Keratinocyte (primary cell): ENCODE results near the gene PFKM. TPM values are rescaled to one million over a fixed set of nuclear protein-coding genes. Genes with fewer than 3 reads are reported as not detected.

Experiments used
- DNase-seq: peaks from one replicate; pipeline ENCODE4 v3.0.0-alpha.2; 2011; ENCODE audit warnings: low read depth, missing footprints, low spot score
- FAIRE-seq: peaks from 2 replicates; lab custom pipeline; 2011; peaks lifted over from hg19 to GRCh38; lab: Jason Lieb, UNC
- H2AFZ ChIP-seq: 2 replicates; pipeline ENCODE4 v1.6.0; 2012; ENCODE audit warnings: low read length, control low read depth, inconsistent platforms; ENCODE audit not compliant: control insufficient read depth
- H3K27ac ChIP-seq: 2 replicates; pipeline ENCODE4 v1.5.1; 2011; ENCODE audit warnings: low read length; ENCODE audit not compliant: control insufficient read depth, insufficient read depth
- H3K27me3 ChIP-seq: 3 replicates; pipeline ENCODE4 v1.6.0; 2011; ENCODE audit warnings: low read length; ENCODE audit not compliant: control insufficient read depth, insufficient read depth; ENCODE audit errors: extremely low read depth
- H3K36me3 ChIP-seq, 2 experiments: 2 replicates in 1 of 2; 3 replicates in 1 of 2; pipeline ENCODE4 v1.5.1; 2011; ENCODE audit warnings: low read length in 2 of 2, mild to moderate bottlenecking in 1 of 2; ENCODE audit not compliant: control insufficient read depth in 2 of 2, insufficient read depth in 2 of 2; ENCODE audit errors: extremely low read depth in 1 of 2
- H3K4me1 ChIP-seq: 3 replicates; pipeline ENCODE4 v1.5.1; 2011; ENCODE audit warnings: low read length; ENCODE audit not compliant: control insufficient read depth, insufficient read depth; ENCODE audit errors: extremely low read depth
- H3K4me2 ChIP-seq: 3 replicates; pipeline ENCODE4 v1.6.0; 2011; ENCODE audit warnings: low read depth, low read length; ENCODE audit not compliant: control insufficient read depth, insufficient read depth; ENCODE audit errors: extremely low read depth
- H3K4me3 ChIP-seq, 3 experiments: fragments of 200-600 bp in 1 of 3; sonication (generic) in 1 of 3; 2 replicates in 2 of 3; 3 replicates in 1 of 3; pipeline ENCODE4 v1.5.1; 2011 to 2016; ENCODE audit warnings: low read length in 3 of 3, mild to moderate bottlenecking in 3 of 3, control low read depth in 2 of 3, inconsistent platforms in 1 of 3, low read depth in 1 of 3, mixed read lengths in 1 of 3, mixed run types in 1 of 3, moderate library complexity in 1 of 3; ENCODE audit not compliant: control insufficient read depth in 2 of 3, insufficient read depth in 2 of 3; ENCODE audit errors: extremely low read depth in 1 of 3
- H3K79me2 ChIP-seq: 2 replicates; pipeline ENCODE4 v1.6.0; 2012; ENCODE audit warnings: low read length; ENCODE audit not compliant: control insufficient read depth, insufficient read depth
- H3K9ac ChIP-seq: 3 replicates; pipeline ENCODE4 v1.6.0; 2011; ENCODE audit warnings: low read length; ENCODE audit not compliant: control insufficient read depth, insufficient read depth; ENCODE audit errors: extremely low read depth
- H3K9me1 ChIP-seq: 3 replicates; pipeline ENCODE4 v1.6.0; 2011; ENCODE audit warnings: low read length; ENCODE audit not compliant: control insufficient read depth, insufficient read depth; ENCODE audit errors: extremely low read depth
- H3K9me3 ChIP-seq: 2 replicates; pipeline ENCODE4 v1.5.1; 2012; ENCODE audit warnings: low read depth, low read length; ENCODE audit not compliant: control insufficient read depth
- H4K20me1 ChIP-seq: 3 replicates; pipeline ENCODE4 v1.6.0; 2011; ENCODE audit warnings: low read length; ENCODE audit not compliant: control insufficient read depth, insufficient read depth; ENCODE audit errors: extremely low read depth
- CTCF ChIP-seq, 3 experiments: IDR thresholded peaks in 1 of 3; conservative IDR thresholded peaks in 1 of 3; optimal IDR thresholded peaks in 1 of 3; 2 replicates in 2 of 3; 3 replicates in 1 of 3; pipeline versions ENCODE3 to v1.5.1; 2011; ENCODE audit warnings: low read length in 3 of 3, mild to moderate bottlenecking in 3 of 3, moderate library complexity in 2 of 3, control low read depth in 1 of 3, inconsistent platforms in 1 of 3; ENCODE audit not compliant: insufficient read depth in 2 of 3; ENCODE audit errors: extremely low read depth in 1 of 3
- EZH2 ChIP-seq: IDR thresholded peaks from one replicate; pipeline ENCODE4 v1.6.1; 2012; ENCODE audit warnings: inconsistent platforms, mild to moderate bottlenecking, low read length, moderate library complexity
- dilution Hi-C: fragments of 300-500 bp; cut with MboI; formaldehyde crosslinking; loops from one replicate; pipeline ENCODE4 v1.7.0; 2020; ENCODE audit warnings: low sequenced_read_pairs; ENCODE audit not compliant: extremely low pct_ligation_motif_present
- polyA plus RNA-seq, 5 experiments: library from polyadenylated mRNA; depleted of rRNA in 3 of 5; stranded (reverse) in 3 of 5; stranded (forward) in 1 of 5; unstranded in 1 of 5; fragments of >200 nt; gene quantifications; 1 replicate in 1 of 5; 2 replicates in 3 of 5; 3 replicates in 1 of 5; pipeline versions ENCODE4 v1.2.1 to v1.2.3, GENCODE V29; 2011 to 2012; ENCODE audit warnings: missing spikeins in 2 of 5, low read depth in 1 of 5, low replicate concordance in 1 of 5

Gene PFKM
- polyA plus RNA-seq, 1 donor (not counting 4 experiments of a cell fraction or from before 2014, with no cell fraction given), result 67.9 TPM

- Histone ChIP-seq H3K36me3 (no peaks in the 10 kb centered on the region), H3K9me1 (no peaks in the 10 kb centered on the region), H3K4me3 (peak overlapping the region; percentile 82 to 91 (median 91)), H3K9ac (peak overlapping the region; percentile 98), H3K27me3 (no peaks in the 10 kb centered on the region), H3K9me3 (no peaks in the 10 kb centered on the region), H3K4me1 (peaks cover 17% of the 10 kb centered on the region), H3K79me2 (peaks cover 38% of the 10 kb centered on the region), H3K4me2 (peak overlapping the region; percentile 90), H4K20me1 (no peaks in the 10 kb centered on the region), H3K27ac (peak overlapping the region; percentile 98), H2AFZ (peak overlapping the region; percentile 99)
- DNase-seq (no peak), FAIRE-seq (no peak)
- dilution Hi-C loops, result no loop called here
- no peak for TF ChIP-seq CTCF (optimal IDR thresholded peaks at IDR 0.05 in 1 of 3, IDR thresholded peaks at IDR 0.05 in 1 of 3, conservative IDR thresholded peaks at IDR 0.05 in 1 of 3; ENCODE audit: extremely low read depth in 1 of 3, insufficient read depth in 2 of 3, low read length in 3 of 3)
These were observed 13.8 kb upstream of the PFKM start for GRCh38 chr12:48105321-48105866.

GRCh38 chr12:48105867-48106680 lies 13.1 kb upstream of the PFKM start, which contains the start of gene SENP1:
Gene SENP1 (minus strand): TSS chr12:48106079. CDS start chr12:48101472, 4,607 bp downstream.
- Histone ChIP-seq H4K20me1 (no peaks in the 10 kb centered on the region), H3K9me3 (no peaks in the 10 kb centered on the region), H3K27ac (peak within 1 kb of the TSS; percentile 98), H3K79me2 (peaks cover 38% of the 10 kb centered on the region), H3K4me3 (peak within 1 kb of the TSS; percentile 82 to 91 (median 91)), H3K36me3 (no peaks in the 10 kb centered on the region), H2AFZ (peak within 1 kb of the TSS; percentile 99), H3K9me1 (no peaks in the 10 kb centered on the region), H3K4me1 (peaks cover 17% of the 10 kb centered on the region), H3K4me2 (peak within 1 kb of the TSS; percentile 90), H3K9ac (peak within 1 kb of the TSS; percentile 98), H3K27me3 (no peaks in the 10 kb centered on the region)
- dilution Hi-C loops, result no loop called here
- DNase-seq, result no peak
- no peak for FAIRE-seq
- TF ChIP-seq EZH2 (no peak), CTCF (optimal IDR thresholded peaks at IDR 0.05 in 1 of 3, IDR thresholded peaks at IDR 0.05 in 1 of 3, conservative IDR thresholded peaks at IDR 0.05 in 1 of 3; ENCODE audit: extremely low read depth in 1 of 3, insufficient read depth in 2 of 3, low read length in 3 of 3) (peak in 1 of 3 experiments; percentile 32)
